T follicular helper cell (primary cell): ENCODE data around the gene ARID3B.
"Not testable (repeated sequence)": the region's sequence is repeated elsewhere in the genome, so short reads cannot be mapped to it uniquely, and the experiment has no call there.

Source experiments
- DNase-seq: peaks from one replicate; pipeline ENCODE4 v3.0.0-alpha.2; 2020; ENCODE audit warnings: low read depth
- total RNA-seq, 2 experiments: gene quantifications; one replicate each; lab custom pipeline; 2026; lab: John Stamatoyannopoulos, UW

The ARID3B gene
- total RNA-seq, result 27.5 to 69.3 reads per million in 2 experiments

DNA sequence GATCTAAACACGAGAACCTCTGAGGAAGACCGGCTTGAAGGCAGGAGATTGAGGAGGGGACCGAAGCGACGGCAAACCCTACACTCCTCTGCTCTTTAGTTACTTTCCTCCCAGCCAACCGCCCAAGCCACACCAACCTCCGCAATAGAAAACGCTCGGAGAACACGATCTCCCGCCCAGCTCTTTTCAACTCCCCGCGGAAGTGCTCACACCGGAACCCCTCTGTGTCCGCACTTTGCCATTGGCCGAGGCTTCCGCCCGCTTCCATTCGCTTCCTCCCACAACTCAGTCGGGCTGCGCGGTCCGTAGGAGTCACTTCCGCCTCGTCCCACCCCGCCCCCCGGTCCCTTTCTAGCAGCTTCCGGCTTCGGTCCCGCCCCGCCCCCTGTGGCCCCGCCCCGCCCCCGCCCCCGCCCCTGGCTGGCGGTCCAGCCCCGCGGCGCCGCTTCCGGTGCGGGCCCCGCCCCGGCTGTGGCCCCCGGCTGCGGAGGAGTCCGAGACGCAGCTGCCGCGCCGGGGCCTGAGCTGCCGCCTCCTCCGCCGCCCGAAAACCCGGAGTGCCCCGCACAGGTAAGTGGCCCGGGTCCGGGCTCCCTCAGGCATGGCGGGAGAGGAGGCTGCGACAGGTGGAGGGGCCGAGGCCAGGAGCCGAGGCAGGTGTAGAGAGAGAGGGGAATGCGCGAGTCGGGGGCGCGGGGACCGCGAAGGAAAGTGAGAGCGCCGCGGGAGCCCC is at the start of gene ARID3B:
Gene ARID3B, plus strand, starts transcription at position 460 of the 733 bp plus-strand sequence. CDS start 2,717 bp downstream, outside the sequence.
- peak; percentile 91 for DNase-seq

- no peak for DNase-seq
These were observed 44.4 kb upstream of the ARID3B start for GRCh38 chr15:74496648-74497047.

GRCh38 chr15:74497584-74497983 is 43.4 kb upstream of the ARID3B start:
- no peak for DNase-seq

DNA sequence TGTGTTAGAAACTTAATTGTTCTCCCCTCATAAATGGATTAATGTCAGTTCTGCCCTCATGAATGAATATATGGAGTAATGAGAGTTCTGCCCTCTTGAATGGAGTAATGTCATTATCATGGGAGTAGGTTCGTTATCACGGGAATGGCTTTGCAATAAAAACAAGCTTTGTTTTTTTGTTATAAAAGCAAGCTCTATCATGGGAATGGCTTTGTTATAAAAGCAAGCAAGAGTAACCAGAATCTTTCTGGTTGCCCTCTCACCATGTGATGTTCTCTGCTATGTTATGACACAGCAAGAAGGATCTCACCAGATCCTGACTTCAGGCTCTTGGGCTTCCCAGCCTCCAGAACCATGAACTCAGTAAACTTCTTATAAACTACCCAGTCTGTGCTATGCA is 41.7 kb upstream of the ARID3B start:
- DNase-seq, result no peak

- DNase-seq, result no peak
These were observed 40.6 kb upstream of the ARID3B start for GRCh38 chr15:74500401-74500800.

- DNase-seq, result no peak
These were observed 38.7 kb upstream of the ARID3B start for GRCh38 chr15:74502301-74502700.

DNA sequence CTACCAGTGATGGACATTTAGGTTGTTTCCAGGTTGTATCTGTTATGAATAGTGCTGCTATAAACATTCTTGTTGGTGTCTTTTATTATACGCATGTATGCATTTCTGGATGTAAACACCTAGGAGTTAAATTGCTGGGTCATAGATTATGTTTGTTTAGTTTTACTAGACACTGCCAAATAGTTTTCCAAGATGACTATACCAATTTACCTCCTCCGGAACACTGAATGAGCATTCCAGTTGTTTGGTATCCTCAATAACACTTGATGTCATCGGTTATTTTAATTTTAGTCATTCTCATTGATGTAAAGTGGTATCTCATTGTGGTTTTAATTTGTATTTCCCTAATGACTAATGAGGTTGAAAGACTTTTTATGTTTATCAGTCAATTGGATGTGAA is 36.6 kb upstream of the ARID3B start:
- no peak for DNase-seq

GRCh38 chr15:74504836-74505235 is 36.2 kb upstream of the ARID3B start:
- no peak for DNase-seq

- DNase-seq, result no peak
These were observed 35.0 kb upstream of the ARID3B start for GRCh38 chr15:74505837-74506514.

DNA sequence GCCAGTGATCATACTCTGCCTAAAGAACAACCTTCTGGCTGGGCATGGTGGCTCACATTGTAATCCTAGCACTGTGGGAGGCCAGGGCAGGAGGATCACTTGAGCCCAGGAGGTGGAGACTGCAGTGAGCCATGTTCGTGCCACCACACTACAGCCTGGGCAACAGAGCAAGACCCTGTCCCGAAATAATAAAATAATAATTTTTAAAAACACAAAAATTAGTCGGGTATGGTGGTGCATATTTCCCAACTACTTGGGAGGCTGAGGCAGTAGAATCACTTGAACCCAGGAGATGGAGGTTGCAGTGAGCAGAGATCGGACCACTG is 34.5 kb upstream of the ARID3B start:
- DNase-seq, result no peak

GRCh38 chr15:74511583-74511982 is 29.4 kb upstream of the ARID3B start:
- no peak for DNase-seq

DNA sequence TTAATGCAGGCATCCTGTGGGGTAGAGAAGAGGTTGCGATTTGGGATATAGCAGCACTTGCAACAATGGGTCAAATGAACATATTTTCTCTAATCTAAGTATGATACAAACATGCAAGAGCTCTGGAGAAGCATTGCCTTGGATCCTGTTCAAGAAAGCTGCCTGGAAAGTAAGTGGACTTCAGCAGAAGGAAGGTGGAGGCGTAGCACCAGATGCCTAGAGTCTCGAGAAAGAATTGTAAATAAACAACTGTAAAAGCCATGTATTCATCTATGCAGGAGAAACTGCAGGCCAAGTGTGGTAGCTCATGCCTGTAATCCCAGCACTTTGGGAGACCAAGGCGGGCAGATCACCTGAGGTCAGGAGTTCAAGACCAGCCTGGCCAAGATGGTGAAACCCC is 27.0 kb upstream of the ARID3B start:
- not testable (repeated sequence) for DNase-seq

DNA sequence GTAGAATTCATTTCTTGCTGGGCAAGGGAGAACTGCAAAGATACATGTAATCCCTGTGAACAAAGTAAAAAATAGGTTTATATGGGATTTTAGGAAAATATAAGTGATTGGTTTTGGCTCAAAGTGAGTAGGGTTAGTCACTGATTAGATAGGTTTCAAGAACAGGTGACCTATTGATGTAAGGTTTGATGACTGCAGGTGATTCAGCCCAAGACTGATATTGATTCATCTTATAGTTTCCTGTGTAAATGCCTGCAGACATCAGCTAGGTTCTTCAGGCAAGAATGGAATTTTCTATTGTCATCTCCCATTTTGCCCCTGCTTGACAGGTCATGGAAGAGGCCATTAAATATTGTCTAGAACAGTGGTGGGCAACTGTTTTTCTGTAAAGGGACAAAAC is 23.9 kb upstream of the ARID3B start:
- no peak for DNase-seq

DNA sequence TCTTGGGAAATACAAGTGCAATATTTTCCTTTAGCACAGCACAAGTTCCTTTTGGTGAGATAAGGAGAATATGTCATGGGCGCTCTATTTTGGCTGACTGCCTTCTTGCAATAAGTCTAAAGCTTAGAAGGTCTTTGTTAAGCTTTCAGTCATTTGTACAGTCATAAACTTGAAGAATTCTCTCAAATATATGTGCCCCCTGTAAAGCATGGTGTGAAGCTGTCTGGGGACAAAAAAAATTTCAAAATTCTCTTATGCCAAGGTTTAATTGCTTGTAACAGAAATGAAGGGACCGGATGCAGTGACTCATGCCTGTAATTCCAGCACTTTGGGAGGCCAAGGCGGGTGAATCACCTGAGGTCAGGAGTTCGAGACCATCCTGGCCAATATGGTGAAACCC is 21.7 kb upstream of the ARID3B start:
- DNase-seq, result no peak

DNA sequence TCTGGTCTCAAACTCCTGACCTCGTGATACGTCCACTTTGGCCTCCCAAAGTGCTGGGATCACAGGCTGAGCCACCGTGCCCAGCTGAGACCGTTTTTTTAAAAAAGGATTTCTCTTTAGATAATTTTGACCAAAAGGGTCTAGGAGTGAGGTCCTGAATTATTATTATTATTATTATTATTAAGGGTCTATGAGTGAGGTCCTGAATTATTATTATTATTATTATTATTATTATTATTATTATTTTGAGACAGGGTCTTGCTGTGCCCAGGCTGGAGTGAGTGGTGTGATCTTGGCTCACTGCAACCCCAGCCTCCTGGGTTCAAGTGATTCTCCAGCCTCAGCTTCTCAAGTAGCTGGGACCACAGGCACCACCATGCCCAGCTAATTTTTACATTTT is 20.6 kb upstream of the ARID3B start:
- DNase-seq, result no peak

GRCh38 chr15:74523982-74524381 is 17.0 kb upstream of the ARID3B start:
- DNase-seq, result no peak

DNA sequence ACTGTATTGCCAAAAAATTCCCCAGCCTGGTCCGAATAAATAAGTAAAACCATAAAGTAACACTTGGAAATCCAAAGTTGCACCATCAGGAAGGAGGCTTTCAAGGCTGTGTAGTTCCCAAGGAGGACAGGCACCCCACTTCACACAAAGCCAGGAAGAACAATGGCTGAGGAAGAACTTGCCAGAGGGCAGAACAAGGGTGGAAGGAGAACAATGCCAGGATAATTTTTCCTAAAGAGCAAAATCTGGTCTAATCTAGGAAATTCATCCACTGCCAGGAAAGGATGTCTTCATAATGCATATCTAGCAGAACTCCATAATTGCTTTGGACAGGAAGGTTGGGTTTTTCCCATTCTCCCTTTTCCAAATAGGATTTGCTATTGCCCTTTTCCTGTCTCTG is 15.7 kb upstream of the ARID3B start:
- no peak for DNase-seq

- DNase-seq, result no peak
These were observed 15.1 kb upstream of the ARID3B start for GRCh38 chr15:74525945-74526344.

- DNase-seq, result no peak
These were observed 12.1 kb upstream of the ARID3B start for GRCh38 chr15:74528876-74529275.

- no peak for DNase-seq
These were observed 11.1 kb upstream of the ARID3B start for GRCh38 chr15:74529921-74530320.

- no peak for DNase-seq
These were observed 10.3 kb upstream of the ARID3B start for GRCh38 chr15:74530771-74531143.

DNA sequence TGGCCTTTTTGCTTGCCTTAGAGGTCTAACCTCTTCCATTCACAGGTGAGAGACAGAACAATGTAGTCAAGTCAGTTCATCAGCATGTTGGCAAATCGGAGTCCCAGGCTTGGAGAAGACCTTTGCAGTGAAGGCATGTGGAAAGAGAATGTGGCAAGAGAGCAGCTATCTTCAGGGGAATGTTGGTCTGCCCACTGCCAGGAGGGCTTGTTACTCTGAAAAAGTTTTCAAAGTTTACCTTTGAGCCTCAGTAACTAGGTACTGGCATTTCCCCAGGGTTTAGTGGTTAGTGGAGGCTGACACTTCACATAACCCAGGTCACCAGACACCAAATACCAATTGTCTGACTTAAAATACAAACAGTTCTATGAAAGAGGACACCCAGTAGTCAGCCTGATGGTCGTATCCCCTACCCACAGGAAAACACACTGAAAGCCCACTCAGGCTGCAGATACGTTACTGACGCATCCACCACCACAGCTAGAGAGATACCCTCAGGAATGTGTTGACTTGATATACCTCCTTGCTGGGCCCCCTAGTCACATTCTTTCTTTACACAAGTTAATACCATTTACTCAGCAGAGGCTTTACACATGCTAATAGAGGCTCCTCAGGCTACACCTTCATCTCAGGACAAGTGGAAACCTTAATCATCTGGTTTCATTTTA is 9.7 kb upstream of the ARID3B start:
- no peak for DNase-seq

- no peak for DNase-seq
These were observed 5.5 kb upstream of the ARID3B start for GRCh38 chr15:74535388-74536084.
